Activated T-helper 1 cell treated with anti-CD3 and anti-CD28 coated beads, Interleukin-12 subunit alpha, Interleukin-12 subunit beta, Interleukin-2, Interleukin-4 antibody, amounts not matched to agents 30 ng/mL and 10 ng/mL and 1 ng/mL, durations not matched to agents 14 hours and 24 hours and 36 hours (primary cell): ENCODE results near the gene TOP2A. TPM values are rescaled to one million over a fixed set of nuclear protein-coding genes. Genes with fewer than 3 reads are reported as not detected.
A peak's percentile ranks its signal among the peaks of the same experiment; 100 is the strongest.

Experiments
- DNase-seq: peaks from one replicate; pipeline ENCODE4 v3.0.0; 2021; ENCODE audit warnings: low spot score
- H3K27ac Mint-ChIP-seq: one replicate; pipeline ENCODE4 v1.8.0; 2021; ENCODE audit warnings: mild to moderate bottlenecking, mixed read lengths
- H3K27me3 Mint-ChIP-seq: one replicate; pipeline ENCODE4 v1.8.0; 2022; ENCODE audit warnings: mild to moderate bottlenecking, moderate library complexity, mixed read lengths; ENCODE audit not compliant: insufficient read depth
- H3K36me3 Mint-ChIP-seq: one replicate; pipeline ENCODE4 v1.8.0; 2021; ENCODE audit warnings: low read depth, mixed read lengths
- H3K4me1 Mint-ChIP-seq: one replicate; pipeline ENCODE4 v1.8.0; 2021; ENCODE audit warnings: low read depth, mixed read lengths
- H3K4me3 Mint-ChIP-seq: one replicate; pipeline ENCODE4 v1.8.0; 2021; ENCODE audit warnings: mild to moderate bottlenecking, moderate library complexity, mixed read lengths
- H3K9me3 Mint-ChIP-seq: one replicate; pipeline ENCODE4 v1.8.0; 2021; ENCODE audit warnings: mixed read lengths
- intact Hi-C: fragments of 100-400 bp; cut with micrococcal nuclease; formaldehyde crosslinking; loops from one replicate; pipeline ENCODE4 v1.15.1; 2024
- total RNA-seq: library from RNA; stranded (reverse); gene quantifications from 2 replicates; pipeline ENCODE4 v1.2.3, GENCODE V29; 2022

Gene TOP2A
- total RNA-seq, 1 donor from 2014 or later = 161 TPM

GRCh38 chr17:40364121-40364861, 53.4 kb downstream of the TOP2A start, which contains the start of gene GJD3:
Gene GJD3, minus strand, starts transcription at chr17:40364737. Its CDS starts 922 bp downstream, at chr17:40363815.
- Mint-ChIP-seq H3K36me3 (no peaks in the 10 kb centered on the region), H3K4me3 (peak within 1 kb of the TSS; percentile 78), H3K9me3 (no peaks in the 10 kb centered on the region), H3K27ac (no peak within 1 kb of the TSS), H3K27me3 (peaks cover 1% of the 10 kb centered on the region), H3K4me1 (peaks cover 5% of the 10 kb centered on the region)
- intact Hi-C loops = no loop called here
- DNase-seq = no peak

GRCh38 chr17:40363111-40363827, 54.4 kb downstream of the TOP2A start:
- peaks cover 10% of the 10 kb centered on the region for H3K4me1 Mint-ChIP-seq
- no peaks in the 10 kb centered on the region for H3K9me3 Mint-ChIP-seq
- DNase-seq = peak; percentile 14
- H3K4me3 Mint-ChIP-seq = peak overlapping the region; percentile 78
- intact Hi-C loops = loop anchor here (2.0 kb wide), 1 partner anchor 32 kb away; no protein-coding TSS in a partner anchor
- H3K36me3 Mint-ChIP-seq = no peaks in the 10 kb centered on the region
- peaks cover 1% of the 10 kb centered on the region for H3K27me3 Mint-ChIP-seq
- H3K27ac Mint-ChIP-seq = no peak overlapping the region

GRCh38 chr17:40362696-40363110, 55.0 kb downstream of the TOP2A start:
- intact Hi-C loops = loop anchor here (1.0 to 2.0 kb wide), 5 partner anchors 32 to 198 kb away; no protein-coding TSS in a partner anchor
- DNase-seq = peak; percentile 85
- Mint-ChIP-seq H3K4me1 (peaks cover 14% of the 10 kb centered on the region), H3K27me3 (peaks cover 1% of the 10 kb centered on the region), H3K4me3 (peak overlapping the region; percentile 77), H3K9me3 (no peaks in the 10 kb centered on the region), H3K36me3 (no peaks in the 10 kb centered on the region), H3K27ac (peak overlapping the region; percentile 84)

GRCh38 chr17:40361925-40362695, 55.6 kb downstream of the TOP2A start:
- H3K4me3 Mint-ChIP-seq = peak overlapping the region; percentile 77
- no peak for DNase-seq
- H3K27me3 Mint-ChIP-seq = peaks cover 1% of the 10 kb centered on the region
- peaks cover 14% of the 10 kb centered on the region for H3K4me1 Mint-ChIP-seq
- H3K36me3 Mint-ChIP-seq = no peaks in the 10 kb centered on the region
- intact Hi-C loops = loop anchor here (1.0 to 2.0 kb wide), 5 partner anchors 33 to 198 kb away; no protein-coding TSS in a partner anchor
- no peaks in the 10 kb centered on the region for H3K9me3 Mint-ChIP-seq
- H3K27ac Mint-ChIP-seq = peak overlapping the region; percentile 84

- Mint-ChIP-seq H3K4me3 (peak overlapping the region; percentile 59), H3K36me3 (no peaks in the 10 kb centered on the region), H3K27me3 (peaks cover 1% of the 10 kb centered on the region), H3K9me3 (no peaks in the 10 kb centered on the region), H3K27ac (no peak overlapping the region), H3K4me1 (peaks cover 14% of the 10 kb centered on the region)
- intact Hi-C loops = no loop called here
- no peak for DNase-seq
Measured at GRCh38 chr17:40361063-40361924, 56.4 kb downstream of the TOP2A start.

- Mint-ChIP-seq H3K4me1 (peaks cover 14% of the 10 kb centered on the region), H3K27ac (no peak overlapping the region), H3K36me3 (peaks cover 5% of the 10 kb centered on the region), H3K4me3 (no peak overlapping the region), H3K27me3 (peaks cover 1% of the 10 kb centered on the region), H3K9me3 (no peaks in the 10 kb centered on the region)
- intact Hi-C loops = no loop called here
- no peak for DNase-seq
Measured at GRCh38 chr17:40360091-40360490, 57.6 kb downstream of the TOP2A start.

- Mint-ChIP-seq H3K9me3 (no peaks in the 10 kb centered on the region), H3K4me3 (peak overlapping the region; percentile 52), H3K4me1 (peaks cover 14% of the 10 kb centered on the region), H3K36me3 (peaks cover 5% of the 10 kb centered on the region), H3K27ac (no peak overlapping the region), H3K27me3 (peaks cover 1% of the 10 kb centered on the region)
- intact Hi-C loops = loop anchor here (1.0 to 5.0 kb wide), 8 partner anchors 32 to 264 kb away; partner anchors contain the start of gene IGFBP4
- DNase-seq = peak; percentile 76
Measured at GRCh38 chr17:40358323-40359038, 59.2 kb downstream of the TOP2A start.

- H3K4me3 Mint-ChIP-seq = no peak overlapping the region
- H3K27ac Mint-ChIP-seq = no peak overlapping the region
- intact Hi-C loops = loop anchor here (5.0 kb wide), 3 partner anchors 40 to 265 kb away; no protein-coding TSS in a partner anchor
- H3K27me3 Mint-ChIP-seq = no peaks in the 10 kb centered on the region
- no peaks in the 10 kb centered on the region for H3K9me3 Mint-ChIP-seq
- peaks cover 18% of the 10 kb centered on the region for H3K4me1 Mint-ChIP-seq
- peaks cover 9% of the 10 kb centered on the region for H3K36me3 Mint-ChIP-seq
- DNase-seq = no peak
Measured at GRCh38 chr17:40356990-40357881, 60.5 kb downstream of the TOP2A start.

GRCh38 chr17:40355804-40356758, 61.6 kb downstream of the TOP2A start:
- Mint-ChIP-seq H3K4me3 (no peak overlapping the region), H3K36me3 (peaks cover 15% of the 10 kb centered on the region), H3K27ac (no peak overlapping the region), H3K27me3 (no peaks in the 10 kb centered on the region), H3K4me1 (peaks cover 18% of the 10 kb centered on the region), H3K9me3 (no peaks in the 10 kb centered on the region)
- intact Hi-C loops = loop anchor here (1.0 to 5.0 kb wide), 4 partner anchors 39 to 266 kb away; no protein-coding TSS in a partner anchor
- no peak for DNase-seq
